ENCODE measurements around the gene ROBO1.

Gene ROBO1

GRCh38 chr3:78601249-78601648, 1166.5 kb downstream of the ROBO1 start:
- no peaks in the 10 kb centered on the region for H3K9me2 ChIP-seq (replicated peaks; ENCODE audit: insufficient read depth, low read length)
- no peak overlapping the region for H3K4me2 ChIP-seq (ENCODE audit: low read depth, low read length)
- TF ChIP-seq, protein P1, sequence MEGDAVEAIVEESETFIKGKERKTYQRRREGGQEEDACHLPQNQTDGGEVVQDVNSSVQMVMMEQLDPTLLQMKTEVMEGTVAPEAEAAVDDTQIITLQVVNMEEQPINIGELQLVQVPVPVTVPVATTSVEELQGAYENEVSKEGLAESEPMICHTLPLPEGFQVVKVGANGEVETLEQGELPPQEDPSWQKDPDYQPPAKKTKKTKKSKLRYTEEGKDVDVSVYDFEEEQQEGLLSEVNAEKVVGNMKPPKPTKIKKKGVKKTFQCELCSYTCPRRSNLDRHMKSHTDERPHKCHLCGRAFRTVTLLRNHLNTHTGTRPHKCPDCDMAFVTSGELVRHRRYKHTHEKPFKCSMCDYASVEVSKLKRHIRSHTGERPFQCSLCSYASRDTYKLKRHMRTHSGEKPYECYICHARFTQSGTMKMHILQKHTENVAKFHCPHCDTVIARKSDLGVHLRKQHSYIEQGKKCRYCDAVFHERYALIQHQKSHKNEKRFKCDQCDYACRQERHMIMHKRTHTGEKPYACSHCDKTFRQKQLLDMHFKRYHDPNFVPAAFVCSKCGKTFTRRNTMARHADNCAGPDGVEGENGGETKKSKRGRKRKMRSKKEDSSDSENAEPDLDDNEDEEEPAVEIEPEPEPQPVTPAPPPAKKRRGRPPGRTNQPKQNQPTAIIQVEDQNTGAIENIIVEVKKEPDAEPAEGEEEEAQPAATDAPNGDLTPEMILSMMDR (IDR thresholded peaks at IDR 0.05; ENCODE audit: low read length) = no peak
- no peak for TF ChIP-seq EZH2phosphoT487 (IDR thresholded peaks at IDR 0.05; ENCODE audit: low read length)
- TF ChIP-seq EZH2 (optimal IDR thresholded peaks at IDR 0.05; ENCODE audit: low read depth, low read length) = no peak
- H2AFZ ChIP-seq (ENCODE audit: low read length) = no peak overlapping the region
- H3F3A ChIP-seq (ENCODE audit: insufficient read depth, low read length) = no peaks in the 10 kb centered on the region
- H3K9me3 ChIP-seq (replicated peaks; ENCODE audit: insufficient read depth, low read length) = no peaks in the 10 kb centered on the region
- no peaks in the 10 kb centered on the region for H3K4me1 ChIP-seq (ENCODE audit: low read length)
- H3K9ac ChIP-seq (ENCODE audit: low read length) = no peak overlapping the region
- H3K79me2 ChIP-seq (ENCODE audit: low read length) = no peaks in the 10 kb centered on the region
- H3K36me3 ChIP-seq (replicated peaks; ENCODE audit: insufficient read depth, low read length) = no peaks in the 10 kb centered on the region
- H3K4me3 ChIP-seq (ENCODE audit: low read length) = no peak overlapping the region
- no peak overlapping the region for H3K27ac ChIP-seq (ENCODE audit: low read length)
- no peaks in the 10 kb centered on the region for H3K27me3 ChIP-seq (replicated peaks; ENCODE audit: insufficient read depth, low read length)
- no peak for DNase-seq
- H4K20me1 ChIP-seq (ENCODE audit: insufficient read depth, low read length) = no peaks in the 10 kb centered on the region

GRCh38 chr3:78589778-78590177, 1178.0 kb downstream of the ROBO1 start:
- no peaks in the 10 kb centered on the region for H3F3A ChIP-seq (ENCODE audit: insufficient read depth, low read length)
- H3K27ac ChIP-seq (ENCODE audit: low read length) = no peak overlapping the region
- no peak for DNase-seq
- no peaks in the 10 kb centered on the region for H3K9me3 ChIP-seq (replicated peaks; ENCODE audit: insufficient read depth, low read length)
- H3K4me3 ChIP-seq (ENCODE audit: low read length) = no peak overlapping the region
- H3K9ac ChIP-seq (ENCODE audit: low read length) = no peak overlapping the region
- H3K36me3 ChIP-seq (replicated peaks; ENCODE audit: insufficient read depth, low read length) = no peaks in the 10 kb centered on the region
- H3K27me3 ChIP-seq (replicated peaks; ENCODE audit: insufficient read depth, low read length) = no peaks in the 10 kb centered on the region
- no peak overlapping the region for H3K4me2 ChIP-seq (ENCODE audit: low read depth, low read length)
- TF ChIP-seq EZH2phosphoT487 (IDR thresholded peaks at IDR 0.05; ENCODE audit: low read length) (no peak), EZH2 (optimal IDR thresholded peaks at IDR 0.05; ENCODE audit: low read depth, low read length) (no peak)
- TF ChIP-seq, protein P1 (IDR thresholded peaks at IDR 0.05; ENCODE audit: low read length) = no peak
- H4K20me1 ChIP-seq (ENCODE audit: insufficient read depth, low read length) = no peaks in the 10 kb centered on the region
- no peaks in the 10 kb centered on the region for H3K79me2 ChIP-seq (ENCODE audit: low read length)
- H2AFZ ChIP-seq (ENCODE audit: low read length) = no peak overlapping the region
- no peaks in the 10 kb centered on the region for H3K9me2 ChIP-seq (replicated peaks; ENCODE audit: insufficient read depth, low read length)
- H3K4me1 ChIP-seq (ENCODE audit: low read length) = no peaks in the 10 kb centered on the region

- Histone ChIP-seq H3K36me3 (replicated peaks; ENCODE audit: insufficient read depth, low read length) (no peaks in the 10 kb centered on the region), H3K4me1 (ENCODE audit: low read length) (no peaks in the 10 kb centered on the region), H2AFZ (ENCODE audit: low read length) (no peak overlapping the region), H3K27me3 (replicated peaks; ENCODE audit: insufficient read depth, low read length) (no peaks in the 10 kb centered on the region), H3K9me3 (replicated peaks; ENCODE audit: insufficient read depth, low read length) (no peaks in the 10 kb centered on the region), H4K20me1 (ENCODE audit: insufficient read depth, low read length) (no peaks in the 10 kb centered on the region), H3K27ac (ENCODE audit: low read length) (no peak overlapping the region), H3F3A (ENCODE audit: insufficient read depth, low read length) (no peaks in the 10 kb centered on the region), H3K4me2 (ENCODE audit: low read depth, low read length) (no peak overlapping the region), H3K79me2 (ENCODE audit: low read length) (no peaks in the 10 kb centered on the region), H3K9ac (ENCODE audit: low read length) (no peak overlapping the region), H3K9me2 (replicated peaks; ENCODE audit: insufficient read depth, low read length) (no peaks in the 10 kb centered on the region), H3K4me3 (ENCODE audit: low read length) (no peak overlapping the region)
- no peak for DNase-seq
- TF ChIP-seq, protein P1 (IDR thresholded peaks at IDR 0.05; ENCODE audit: low read length) = no peak
- no peak for TF ChIP-seq EZH2phosphoT487 (IDR thresholded peaks at IDR 0.05; ENCODE audit: low read length)
- TF ChIP-seq EZH2 (optimal IDR thresholded peaks at IDR 0.05; ENCODE audit: low read depth, low read length) = no peak
Observed at GRCh38 chr3:78588906-78589621, 1178.7 kb downstream of the ROBO1 start.

Measured in MM.1S (cell line).